Stimulated activated naive CD4-positive, alpha-beta T cell (primary cell): Measurements from ENCODE around the gene LIMK2.
A peak's percentile ranks its signal among the peaks of the same experiment; 100 is the strongest.
"Not testable (repeated sequence)": the region's sequence is repeated elsewhere in the genome, so short reads cannot be mapped to it uniquely, and the experiment has no call there.

Experiments
- DNase-seq, 6 experiments: peaks; one replicate each; lab custom pipeline; 2025; lab: John Stamatoyannopoulos, UW

LIMK2 gene

GRCh38 chr22:31290494-31291471, 78.7 kb downstream of the LIMK2 start:
- DNase-seq, result peak; percentile 91 to 96 (median 96)

- DNase-seq, result peak in 3 of 6 experiments; percentile 52 to 82 (median 58)
Measured at GRCh38 chr22:31291481-31292235, 79.6 kb downstream of the LIMK2 start.

- peak; percentile 76 to 90 (median 88) for DNase-seq
Measured at GRCh38 chr22:31292236-31292989, 80.3 kb downstream of the LIMK2 start, which contains the start of gene PIK3IP1. TSS of gene PIK3IP1 (minus strand) at chr22:31292488. CDS start at chr22:31292344, 144 bp downstream.

- peak in 1 of 6 experiments; percentile 24 for DNase-seq
Measured at GRCh38 chr22:31295360-31295759, 83.3 kb downstream of the LIMK2 start.

- no peak for DNase-seq
Measured at GRCh38 chr22:31295831-31296657, 83.9 kb downstream of the LIMK2 start.

GRCh38 chr22:31300896-31301295, 88.8 kb downstream of the LIMK2 start:
- no peak for DNase-seq

- DNase-seq, result no peak
Measured at GRCh38 chr22:31302006-31302405, 89.9 kb downstream of the LIMK2 start.

GRCh38 chr22:31302537-31302936, 90.4 kb downstream of the LIMK2 start:
- DNase-seq, result no peak

GRCh38 chr22:31305194-31305593, 93.1 kb downstream of the LIMK2 start:
- no peak for DNase-seq

GRCh38 chr22:31308181-31308580, 96.1 kb downstream of the LIMK2 start:
- peak in 2 of 6 experiments; percentile 10 to 40 for DNase-seq

GRCh38 chr22:31313366-31314147, 101.5 kb downstream of the LIMK2 start:
- peak; percentile 22 to 77 (median 52) for DNase-seq

- not testable (repeated sequence) for DNase-seq
Measured at GRCh38 chr22:31314220-31314619, 102.1 kb downstream of the LIMK2 start.

- DNase-seq, result no peak
Measured at GRCh38 chr22:31321421-31321820, 109.3 kb downstream of the LIMK2 start.

- DNase-seq, result no peak
Measured at GRCh38 chr22:31323578-31324550, 111.8 kb downstream of the LIMK2 start.

GRCh38 chr22:31326877-31327276, 114.8 kb downstream of the LIMK2 start:
- DNase-seq, result no peak

GRCh38 chr22:31327806-31328543, 115.9 kb downstream of the LIMK2 start:
- no peak for DNase-seq

GRCh38 chr22:31328544-31328960, 116.5 kb downstream of the LIMK2 start:
- DNase-seq, result no peak

GRCh38 chr22:31329029-31329428, 116.9 kb downstream of the LIMK2 start:
- DNase-seq, result no peak
